IMR-90 (cell line): ENCODE measurements around the gene TIGD3.

Experiments used
- MAFK ChIP-seq: IDR thresholded peaks from 2 replicates; pipeline ENCODE4 v1.6.1; 2012; ENCODE audit warnings: low read depth, low read length, improper control_type of control experiment
- POLR2A ChIP-seq: IDR thresholded peaks from 2 replicates; pipeline ENCODE4 v1.6.1; 2012; ENCODE audit warnings: mild to moderate bottlenecking, low read depth, low read length
- TF ChIP-seq, protein P1 (sequence below): conservative IDR thresholded peaks from 2 replicates; pipeline ENCODE4 v1.5.1; 2012; ENCODE audit warnings: mild to moderate bottlenecking, low read depth, low read length, improper control_type of control experiment

GRCh38 chr11:65323813-65324212, 30.7 kb upstream of the TIGD3 start:
- TF ChIP-seq POLR2A = peak; percentile 64
- no peak for TF ChIP-seq MAFK
- TF ChIP-seq, protein P1, sequence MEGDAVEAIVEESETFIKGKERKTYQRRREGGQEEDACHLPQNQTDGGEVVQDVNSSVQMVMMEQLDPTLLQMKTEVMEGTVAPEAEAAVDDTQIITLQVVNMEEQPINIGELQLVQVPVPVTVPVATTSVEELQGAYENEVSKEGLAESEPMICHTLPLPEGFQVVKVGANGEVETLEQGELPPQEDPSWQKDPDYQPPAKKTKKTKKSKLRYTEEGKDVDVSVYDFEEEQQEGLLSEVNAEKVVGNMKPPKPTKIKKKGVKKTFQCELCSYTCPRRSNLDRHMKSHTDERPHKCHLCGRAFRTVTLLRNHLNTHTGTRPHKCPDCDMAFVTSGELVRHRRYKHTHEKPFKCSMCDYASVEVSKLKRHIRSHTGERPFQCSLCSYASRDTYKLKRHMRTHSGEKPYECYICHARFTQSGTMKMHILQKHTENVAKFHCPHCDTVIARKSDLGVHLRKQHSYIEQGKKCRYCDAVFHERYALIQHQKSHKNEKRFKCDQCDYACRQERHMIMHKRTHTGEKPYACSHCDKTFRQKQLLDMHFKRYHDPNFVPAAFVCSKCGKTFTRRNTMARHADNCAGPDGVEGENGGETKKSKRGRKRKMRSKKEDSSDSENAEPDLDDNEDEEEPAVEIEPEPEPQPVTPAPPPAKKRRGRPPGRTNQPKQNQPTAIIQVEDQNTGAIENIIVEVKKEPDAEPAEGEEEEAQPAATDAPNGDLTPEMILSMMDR = no peak
